ENCODE measurements around the gene WASL.

DNA sequence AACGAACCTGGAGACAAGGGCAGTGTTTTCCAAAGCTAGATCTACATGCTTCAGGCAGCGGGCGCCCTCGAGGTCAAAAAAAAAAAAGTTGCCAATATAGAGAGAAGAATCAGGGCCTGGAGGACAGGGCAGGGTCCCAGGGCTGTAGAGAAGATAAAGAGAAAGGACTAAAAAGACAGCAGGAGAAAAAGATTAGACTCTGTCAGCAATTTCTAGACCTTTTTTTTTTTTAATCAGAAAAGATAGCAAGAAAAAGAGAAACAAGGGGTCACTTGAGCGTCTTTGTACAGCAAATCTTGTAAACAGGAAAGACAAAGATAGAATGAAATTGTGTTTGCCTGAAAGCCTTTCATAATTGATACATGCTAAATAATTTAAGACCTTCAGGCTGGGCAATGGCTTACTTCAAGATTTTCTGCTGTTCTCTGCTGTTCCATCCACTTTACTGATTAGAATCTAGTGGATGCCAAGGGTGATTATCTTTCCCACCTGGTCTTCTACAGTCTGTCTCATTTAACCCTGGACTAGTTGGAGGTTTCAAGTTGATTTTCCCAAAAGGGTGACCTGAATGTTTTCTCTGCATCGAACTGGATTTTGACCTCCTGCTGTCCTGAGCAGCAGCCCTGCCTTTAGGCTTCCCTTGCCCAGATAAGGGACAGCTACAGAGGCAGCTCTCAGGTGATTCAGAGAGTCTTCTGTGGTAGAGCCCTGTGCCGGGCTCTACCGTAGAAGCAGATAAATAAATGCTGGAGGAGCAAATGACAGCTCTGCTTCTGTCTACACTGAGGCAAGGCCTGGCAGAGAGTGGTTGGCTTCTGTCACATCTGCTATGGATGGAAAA, 88.1 kb downstream of the WASL start:
- TF ChIP-seq NFIC (IDR thresholded peaks at IDR 0.05) (no peak), CREB1 (IDR thresholded peaks at IDR 0.05; ENCODE audit: low read depth) (no peak), YY1 (IDR thresholded peaks at IDR 0.05; ENCODE audit: low read depth) (no peak), RAD21 (IDR thresholded peaks at IDR 0.05; ENCODE audit: low read depth) (no peak), REST (IDR thresholded peaks at IDR 0.05; ENCODE audit: low read depth) (no peak), FOXM1 (IDR thresholded peaks at IDR 0.05; ENCODE audit: borderline replicate concordance, low read depth) (no peak), TEAD4 (IDR thresholded peaks at IDR 0.05) (no peak), MAX (IDR thresholded peaks at IDR 0.05) (no peak), TCF12 (IDR thresholded peaks at IDR 0.05; ENCODE audit: low read depth) (no peak), EP300 (IDR thresholded peaks at IDR 0.05; ENCODE audit: borderline replicate concordance) (no peak), TAF1 (IDR thresholded peaks at IDR 0.05; ENCODE audit: low read depth) (no peak), ZBTB7A (IDR thresholded peaks at IDR 0.05; ENCODE audit: low read depth) (no peak)
- TF ChIP-seq, protein P1, sequence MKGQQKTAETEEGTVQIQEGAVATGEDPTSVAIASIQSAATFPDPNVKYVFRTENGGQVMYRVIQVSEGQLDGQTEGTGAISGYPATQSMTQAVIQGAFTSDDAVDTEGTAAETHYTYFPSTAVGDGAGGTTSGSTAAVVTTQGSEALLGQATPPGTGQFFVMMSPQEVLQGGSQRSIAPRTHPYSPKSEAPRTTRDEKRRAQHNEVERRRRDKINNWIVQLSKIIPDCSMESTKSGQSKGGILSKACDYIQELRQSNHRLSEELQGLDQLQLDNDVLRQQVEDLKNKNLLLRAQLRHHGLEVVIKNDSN (IDR thresholded peaks at IDR 0.05) = no peak
